Parathyroid adenoma (tissue), 2 donors: ENCODE data around the gene PIP4K2C.

ENCODE experiments used
- H2AFZ ChIP-seq: fragments of 300-600 bp; sonication (generic); one replicate; pipeline ENCODE4 v1.7.0; 2017; ENCODE audit warnings: antibody characterized with exemption, mild to moderate bottlenecking
- H3K27ac ChIP-seq: fragments of 300-600 bp; sonication (generic); one replicate; pipeline ENCODE4 v1.7.0; 2017
- H3K27me3 ChIP-seq: fragments of 300-600 bp; sonication (generic); one replicate; pipeline ENCODE4 v1.7.0; 2017; ENCODE audit warnings: low read length; ENCODE audit not compliant: control insufficient read depth, insufficient read depth
- H3K36me3 ChIP-seq: fragments of 300-600 bp; sonication (generic); one replicate; pipeline ENCODE4 v1.7.0; 2017; ENCODE audit warnings: low read length; ENCODE audit not compliant: control insufficient read depth, insufficient read depth
- H3K4me1 ChIP-seq: fragments of 300-600 bp; sonication (generic); one replicate; pipeline ENCODE4 v1.7.0; 2017; ENCODE audit warnings: control low read depth
- H3K4me2 ChIP-seq: fragments of 300-600 bp; sonication (generic); one replicate; pipeline ENCODE4 v1.7.0; 2017; ENCODE audit warnings: low read length
- H3K4me3 ChIP-seq: fragments of 300-600 bp; sonication (generic); one replicate; pipeline ENCODE4 v1.7.0; 2017; ENCODE audit warnings: low read depth, low read length
- H3K79me2 ChIP-seq: fragments of 300-600 bp; sonication (generic); one replicate; pipeline ENCODE4 v1.7.0; 2017; ENCODE audit warnings: control low read depth
- H3K9ac ChIP-seq: fragments of 300-600 bp; sonication (generic); one replicate; pipeline ENCODE4 v1.7.0; 2017; ENCODE audit warnings: mild to moderate bottlenecking
- H3K9me3 ChIP-seq: fragments of 300-600 bp; sonication (generic); one replicate; pipeline ENCODE4 v1.7.0; 2017; ENCODE audit warnings: low read length; ENCODE audit not compliant: control insufficient read depth
- CTCF ChIP-seq: fragments of 300-600 bp; sonication (generic); IDR thresholded peaks from one replicate; pipeline ENCODE4 v1.7.0; 2017; ENCODE audit warnings: antibody characterized with exemption, mild to moderate bottlenecking
- donor health status: primary hyperparathyroidism.

PIP4K2C gene

DNA sequence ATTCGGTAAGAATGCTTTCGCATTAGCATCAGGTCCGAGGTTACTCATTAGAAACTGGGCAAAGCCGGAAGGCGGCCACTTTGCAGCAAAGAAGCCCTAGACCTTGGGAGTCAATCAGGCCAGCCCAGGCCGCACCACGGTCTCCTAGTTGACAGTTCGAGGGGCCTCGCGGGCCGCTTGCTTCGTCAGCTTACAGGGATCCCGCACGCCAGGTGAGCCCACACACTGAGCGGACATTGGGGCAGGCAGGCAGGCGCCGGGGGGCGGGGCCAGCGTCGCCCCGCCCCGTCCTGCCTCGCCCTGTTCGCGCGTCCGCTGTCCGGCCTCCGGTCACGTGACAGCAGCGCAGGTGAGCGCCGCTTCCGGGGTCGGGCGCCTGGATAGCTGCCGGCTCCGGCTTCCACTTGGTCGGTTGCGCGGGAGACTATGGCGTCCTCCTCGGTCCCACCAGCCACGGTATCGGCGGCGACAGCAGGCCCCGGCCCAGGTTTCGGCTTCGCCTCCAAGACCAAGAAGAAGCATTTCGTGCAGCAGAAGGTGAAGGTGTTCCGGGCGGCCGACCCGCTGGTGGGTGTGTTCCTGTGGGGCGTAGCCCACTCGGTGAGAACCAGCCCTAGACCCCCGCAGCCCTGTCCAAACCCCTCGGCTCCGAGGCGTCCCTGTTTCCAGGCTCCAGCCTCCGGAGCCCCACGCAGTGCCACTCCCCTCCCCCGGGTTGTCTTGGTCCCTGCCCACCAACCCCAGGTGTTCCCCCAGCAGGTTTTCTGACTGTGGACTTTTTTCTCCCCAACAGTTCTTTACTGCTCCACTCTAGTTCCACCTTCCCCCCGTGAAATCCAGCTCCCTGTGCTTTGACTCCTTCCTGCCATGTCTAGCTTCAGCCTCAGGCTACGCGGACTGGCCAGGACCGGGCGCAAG lies at the start of gene PIP4K2C:
PIP4K2C (plus strand) TSS at position 329 of the 918 bp plus-strand sequence; CDS start at position 427, 98 bp downstream.
- H3K4me2 ChIP-seq, result peak within 1 kb of the TSS; percentile 89
- no peaks in the 10 kb centered on the region for H3K9me3 ChIP-seq
- peak within 1 kb of the TSS; percentile 71 for H3K27ac ChIP-seq
- H3K79me2 ChIP-seq, result no peaks in the 10 kb centered on the region
- H3K27me3 ChIP-seq, result no peaks in the 10 kb centered on the region
- no peak within 1 kb of the TSS for H3K9ac ChIP-seq
- no peaks in the 10 kb centered on the region for H3K4me1 ChIP-seq
- no peaks in the 10 kb centered on the region for H3K36me3 ChIP-seq
- no peak for TF ChIP-seq CTCF
- peak within 1 kb of the TSS; percentile 96 for H2AFZ ChIP-seq
- H3K4me3 ChIP-seq, result peak within 1 kb of the TSS; percentile 96

DNA sequence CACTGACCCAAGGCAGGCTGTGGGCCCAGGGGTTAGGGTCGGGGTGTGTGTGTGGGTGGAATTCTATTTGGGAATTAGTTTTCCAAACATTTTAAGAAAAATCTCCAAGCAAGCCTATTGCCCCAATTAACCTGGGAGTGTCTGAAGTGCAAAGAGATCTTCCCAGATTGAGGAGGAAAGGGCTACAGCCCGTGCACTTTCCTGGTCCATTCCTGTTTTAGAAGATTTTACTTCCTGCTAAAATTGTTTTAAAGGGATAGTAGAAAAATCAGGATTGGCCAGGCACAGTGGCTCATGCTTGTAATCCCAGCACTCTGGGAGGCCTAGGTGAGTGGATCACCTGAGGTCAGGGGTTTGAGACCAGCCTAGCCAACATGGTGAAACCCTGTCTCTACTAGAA lies 49.3 kb upstream of the PIP4K2C start:
- H3K4me1 ChIP-seq, result peaks cover 9% of the 10 kb centered on the region
- H3K9me3 ChIP-seq, result no peaks in the 10 kb centered on the region
- no peaks in the 10 kb centered on the region for H3K27me3 ChIP-seq
- H3K27ac ChIP-seq, result no peak overlapping the region
- H2AFZ ChIP-seq, result no peak overlapping the region
- no peak overlapping the region for H3K4me3 ChIP-seq
- H3K36me3 ChIP-seq, result no peaks in the 10 kb centered on the region
- H3K79me2 ChIP-seq, result peaks cover 13% of the 10 kb centered on the region
- H3K4me2 ChIP-seq, result no peak overlapping the region
- H3K9ac ChIP-seq, result no peak overlapping the region
- TF ChIP-seq CTCF, result no peak

DNA sequence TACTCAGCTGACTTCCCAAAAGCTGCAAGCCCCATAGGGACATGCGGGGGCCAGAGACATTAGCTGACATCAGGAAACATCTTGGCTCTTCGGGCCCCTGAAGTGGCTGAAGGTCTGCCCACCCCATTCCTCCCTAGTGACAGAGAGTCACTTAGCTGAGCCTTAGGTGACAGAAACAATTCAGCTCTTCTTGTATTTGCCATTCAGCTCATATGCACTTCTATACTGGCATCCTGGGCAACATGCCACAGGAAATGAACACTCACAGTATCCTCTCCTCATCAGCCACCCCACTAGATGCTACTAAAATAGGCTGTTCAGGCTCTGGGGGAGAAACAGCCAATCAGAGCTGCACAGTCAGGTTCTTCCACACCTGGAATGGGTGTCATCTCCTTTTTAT lies 47.4 kb upstream of the PIP4K2C start:
- Histone ChIP-seq H3K36me3 (no peaks in the 10 kb centered on the region), H3K27ac (no peak overlapping the region), H3K79me2 (peaks cover 17% of the 10 kb centered on the region), H3K4me2 (no peak overlapping the region), H3K9ac (no peak overlapping the region), H3K27me3 (no peaks in the 10 kb centered on the region), H2AFZ (no peak overlapping the region), H3K4me1 (peaks cover 9% of the 10 kb centered on the region), H3K4me3 (no peak overlapping the region), H3K9me3 (no peaks in the 10 kb centered on the region)
- no peak for TF ChIP-seq CTCF

DNA sequence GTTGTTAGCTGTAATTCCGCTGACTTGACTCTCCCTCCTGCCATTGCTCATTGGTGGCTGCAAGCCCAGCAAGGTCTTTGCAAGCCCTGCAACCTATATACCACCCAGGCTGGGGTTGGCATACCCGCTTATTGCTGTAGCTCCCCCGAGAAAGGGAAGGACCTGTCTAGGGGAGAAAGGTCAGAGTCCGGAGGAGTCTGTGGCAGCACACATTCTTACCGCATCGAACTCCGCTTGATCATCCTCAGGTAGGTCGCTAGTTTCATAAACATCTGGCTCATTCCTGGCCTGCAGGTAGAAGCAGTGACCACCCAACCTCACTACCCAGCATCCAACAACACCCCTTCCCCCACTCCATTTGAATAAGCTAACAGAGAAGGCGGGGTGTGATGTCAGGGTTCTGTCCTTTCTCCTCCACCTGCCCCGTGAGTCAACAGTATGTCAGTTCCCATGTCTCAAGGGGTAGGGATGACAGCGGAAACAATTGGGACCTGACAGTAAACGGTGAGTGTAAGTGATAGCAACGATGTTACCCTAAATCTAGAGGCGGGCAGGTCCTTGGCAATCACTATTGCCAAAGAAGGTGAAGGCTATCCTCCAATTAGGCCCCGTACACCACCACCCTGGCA lies 45.1 kb upstream of the PIP4K2C start:
- peak overlapping the region; percentile 67 for H3K27ac ChIP-seq
- H3K4me1 ChIP-seq, result peaks cover 13% of the 10 kb centered on the region
- no peak for TF ChIP-seq CTCF
- H3K9ac ChIP-seq, result peak overlapping the region; percentile 75
- no peaks in the 10 kb centered on the region for H3K36me3 ChIP-seq
- peak overlapping the region; percentile 93 for H3K4me2 ChIP-seq
- H3K4me3 ChIP-seq, result peak overlapping the region; percentile 100
- H3K27me3 ChIP-seq, result no peaks in the 10 kb centered on the region
- H3K9me3 ChIP-seq, result no peaks in the 10 kb centered on the region
- H3K79me2 ChIP-seq, result peaks cover 19% of the 10 kb centered on the region
- H2AFZ ChIP-seq, result peak overlapping the region; percentile 81
